ENCODE data around the gene WASF3.

The WASF3 gene

GRCh38 chr13:26673890-26674289 is 116.4 kb downstream of the WASF3 start:
- DNase-seq (ENCODE audit: extremely low read depth, insufficient read length): no peak
- Histone ChIP-seq H3K27me3 (replicated peaks; ENCODE audit: control insufficient read depth, insufficient read depth, low read length) (no peaks in the 10 kb centered on the region; the same call in 1 of the 2 replicates), H3K4me3 (replicated peaks; ENCODE audit: low read depth, low read length) (no peak overlapping the region), H3K36me3 (ENCODE audit: control insufficient read depth, insufficient read depth, low read length) (no peaks in the 10 kb centered on the region)
- no peak for TF ChIP-seq CTCF (IDR thresholded peaks at IDR 0.05; ENCODE audit: insufficient read depth, low read length, poor library complexity, severe bottlenecking)

DNA sequence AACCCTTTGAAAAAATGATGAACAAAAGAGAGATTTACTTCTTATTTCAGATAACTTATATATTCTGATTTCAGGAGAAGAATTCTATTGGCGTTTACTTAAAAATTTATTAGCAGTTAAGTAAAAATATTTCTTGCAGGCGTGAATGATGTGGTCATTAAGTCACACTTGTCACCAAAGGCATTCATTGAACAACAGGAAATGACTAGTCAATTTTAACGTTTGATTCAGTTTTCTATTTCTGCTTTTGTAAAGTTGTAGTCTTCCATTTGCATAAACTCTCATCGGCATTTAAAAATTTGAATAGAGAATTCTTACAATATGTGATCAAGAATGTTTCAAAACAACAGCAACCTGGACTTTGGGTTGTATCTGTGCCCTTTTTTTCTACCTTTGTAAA is 119.7 kb downstream of the WASF3 start:
- no peak for DNase-seq (ENCODE audit: extremely low read depth, insufficient read length)
- H3K4me3 ChIP-seq (replicated peaks; ENCODE audit: low read depth, low read length): no peak overlapping the region
- no peaks in the 10 kb centered on the region for H3K36me3 ChIP-seq (ENCODE audit: control insufficient read depth, insufficient read depth, low read length)
- no peaks in the 10 kb centered on the region; the same call in none of the 2 replicates for H3K27me3 ChIP-seq (replicated peaks; ENCODE audit: control insufficient read depth, insufficient read depth, low read length)
- no peak for TF ChIP-seq CTCF (IDR thresholded peaks at IDR 0.05; ENCODE audit: insufficient read depth, low read length, poor library complexity, severe bottlenecking)

- Histone ChIP-seq H3K27me3 (replicated peaks; ENCODE audit: control insufficient read depth, insufficient read depth, low read length) (no peaks in the 10 kb centered on the region; the same call in none of the 2 replicates), H3K4me3 (replicated peaks; ENCODE audit: low read depth, low read length) (no peak overlapping the region), H3K36me3 (ENCODE audit: control insufficient read depth, insufficient read depth, low read length) (no peaks in the 10 kb centered on the region)
- no peak for DNase-seq (ENCODE audit: extremely low read depth, insufficient read length)
- no peak for TF ChIP-seq CTCF (IDR thresholded peaks at IDR 0.05; ENCODE audit: insufficient read depth, low read length, poor library complexity, severe bottlenecking)
Observed at GRCh38 chr13:26678330-26678729, 120.8 kb downstream of the WASF3 start.

DNA sequence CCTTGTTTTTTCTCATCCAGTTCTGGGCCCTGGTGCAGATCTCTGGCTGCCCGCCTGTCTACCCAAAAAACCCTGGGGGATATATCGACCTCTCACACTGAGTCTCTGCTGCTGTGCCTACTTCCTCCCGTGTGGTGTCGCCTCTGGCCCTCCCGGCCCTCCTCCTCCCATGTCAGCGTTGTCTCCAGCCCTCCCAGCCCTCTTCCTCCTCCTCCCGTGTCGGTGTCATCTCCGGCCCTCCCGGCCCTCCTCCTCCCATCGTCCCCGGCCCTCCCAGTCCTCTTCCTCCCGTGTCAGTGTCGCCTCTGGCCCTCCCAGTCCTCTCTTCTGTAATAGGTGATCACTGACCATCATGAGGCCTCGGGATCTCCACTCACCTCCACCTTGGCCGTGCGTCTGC is 121.3 kb downstream of the WASF3 start:
- H3K27me3 ChIP-seq (replicated peaks; ENCODE audit: control insufficient read depth, insufficient read depth, low read length): no peaks in the 10 kb centered on the region; the same call in none of the 2 replicates
- H3K4me3 ChIP-seq (replicated peaks; ENCODE audit: low read depth, low read length): no peak overlapping the region
- DNase-seq (ENCODE audit: extremely low read depth, insufficient read length): no peak
- TF ChIP-seq CTCF (IDR thresholded peaks at IDR 0.05; ENCODE audit: insufficient read depth, low read length, poor library complexity, severe bottlenecking): no peak
- no peaks in the 10 kb centered on the region for H3K36me3 ChIP-seq (ENCODE audit: control insufficient read depth, insufficient read depth, low read length)

DNA sequence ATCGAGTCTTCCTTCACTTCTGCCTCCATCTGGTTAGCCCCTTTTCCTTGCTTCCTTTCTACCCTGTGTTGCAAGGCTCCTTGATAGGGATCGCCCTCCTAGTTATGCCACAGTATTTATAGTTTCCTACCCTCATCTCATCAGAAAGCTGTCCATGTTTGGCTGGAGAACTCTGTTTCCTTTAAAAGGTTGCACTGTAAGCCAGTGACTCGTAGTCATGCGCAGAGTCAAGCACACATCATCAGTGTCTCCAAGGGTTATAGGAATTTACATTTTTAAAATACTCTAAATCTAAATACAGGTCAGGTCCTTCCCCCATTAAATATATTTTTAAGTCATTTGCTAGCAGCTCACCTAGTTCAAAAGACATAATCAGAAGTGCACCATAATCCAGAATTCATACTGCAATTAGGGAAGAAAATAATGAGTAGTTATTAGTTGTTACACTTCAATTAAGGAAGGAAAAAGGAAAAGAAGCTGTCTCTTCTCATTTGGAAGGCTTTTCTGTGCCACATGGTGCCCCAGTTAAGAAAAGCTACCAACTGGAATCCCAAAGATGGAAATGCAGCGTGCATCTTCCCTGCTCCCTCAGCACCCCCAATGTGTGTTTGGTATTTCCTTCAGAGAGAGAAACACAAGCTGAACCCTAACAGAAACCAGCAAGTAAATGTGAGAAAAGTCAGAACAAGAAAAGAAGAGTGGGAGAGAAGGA is 122.1 kb downstream of the WASF3 start:
- Histone ChIP-seq H3K36me3 (ENCODE audit: control insufficient read depth, insufficient read depth, low read length) (no peaks in the 10 kb centered on the region), H3K4me3 (replicated peaks; ENCODE audit: low read depth, low read length) (no peak overlapping the region), H3K27me3 (replicated peaks; ENCODE audit: control insufficient read depth, insufficient read depth, low read length) (no peaks in the 10 kb centered on the region; the same call in none of the 2 replicates)
- DNase-seq (ENCODE audit: extremely low read depth, insufficient read length): no peak
- TF ChIP-seq CTCF (IDR thresholded peaks at IDR 0.05; ENCODE audit: insufficient read depth, low read length, poor library complexity, severe bottlenecking): no peak

- H3K27me3 ChIP-seq (replicated peaks; ENCODE audit: control insufficient read depth, insufficient read depth, low read length): no peaks in the 10 kb centered on the region; the same call in none of the 2 replicates
- DNase-seq (ENCODE audit: extremely low read depth, insufficient read length): no peak
- no peak overlapping the region for H3K4me3 ChIP-seq (replicated peaks; ENCODE audit: low read depth, low read length)
- no peaks in the 10 kb centered on the region for H3K36me3 ChIP-seq (ENCODE audit: control insufficient read depth, insufficient read depth, low read length)
- no peak for TF ChIP-seq CTCF (IDR thresholded peaks at IDR 0.05; ENCODE audit: insufficient read depth, low read length, poor library complexity, severe bottlenecking)
Observed at GRCh38 chr13:26680123-26680450, 122.6 kb downstream of the WASF3 start.

All from GM06990 (cell line).